ENCODE measurements around the gene HEBP2. TPM values are rescaled to one million over a fixed set of nuclear protein-coding genes. Genes with fewer than 3 reads are reported as not detected.

HEBP2 gene
- total RNA-seq, 1 experiment from 2014 or later, result 58.9 TPM

DNA sequence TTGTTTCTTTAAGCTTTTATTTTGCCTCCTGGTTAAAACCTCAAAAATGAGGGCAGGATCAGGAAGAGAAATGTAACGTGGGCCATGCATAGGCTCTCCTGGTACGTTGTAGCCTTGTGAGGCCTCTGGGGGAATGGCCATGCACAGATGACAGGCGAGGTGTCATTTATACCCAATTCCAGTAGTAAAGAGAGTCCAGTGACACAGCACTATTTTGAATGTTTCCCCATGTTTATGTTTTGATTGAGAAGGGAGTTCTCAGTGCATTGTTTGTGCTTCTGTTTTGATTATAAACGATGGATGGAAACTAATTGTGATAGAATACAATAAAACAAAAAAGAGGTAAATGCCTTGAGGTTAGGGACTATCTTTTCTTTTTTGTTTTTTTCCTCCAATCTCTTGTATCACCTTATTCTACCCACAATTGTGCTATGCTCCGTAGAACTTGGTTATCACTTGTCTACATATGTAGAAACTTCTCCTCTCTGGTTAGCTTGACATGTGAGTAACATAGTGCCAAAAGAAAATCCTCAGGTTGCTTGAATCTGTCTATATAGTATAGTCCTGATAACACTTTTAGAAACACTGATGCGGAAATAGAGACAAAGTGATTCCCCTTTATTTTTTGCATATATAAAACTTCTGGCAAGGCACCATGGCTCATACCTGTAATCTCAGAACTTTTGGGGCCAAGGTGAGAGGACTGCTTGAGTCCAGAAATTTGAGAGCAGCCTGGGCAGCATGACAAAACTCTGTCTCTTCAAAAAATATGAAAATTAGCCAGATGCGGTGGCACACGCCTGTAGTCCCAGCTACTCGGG is 33.2 kb upstream of the HEBP2 start:
- DNase-seq, result no peak
- no peaks in the 10 kb centered on the region for H3K9me3 ChIP-seq (ENCODE audit: low read length)
- H3K27me3 ChIP-seq (ENCODE audit: low read length), result no peaks in the 10 kb centered on the region
- H3F3A ChIP-seq (ENCODE audit: low read length, unreplicated experiment), result no peaks in the 10 kb centered on the region
- H3K79me2 ChIP-seq (ENCODE audit: low read length), result no peaks in the 10 kb centered on the region
- no peaks in the 10 kb centered on the region for H3K36me3 ChIP-seq (ENCODE audit: low read depth, low read length)
- H3K27ac ChIP-seq (ENCODE audit: low read length), result no peak overlapping the region
- no peaks in the 10 kb centered on the region for H3K9me2 ChIP-seq (replicated peaks; ENCODE audit: low read length)
- ATAC-seq, result no peak
- no peak overlapping the region for H3K4me2 ChIP-seq (ENCODE audit: low read length)
- TF ChIP-seq CTCF (conservative IDR thresholded peaks at IDR 0.05; ENCODE audit: low read depth, low read length) (no peak), EZH2phosphoT487 (IDR thresholded peaks at IDR 0.05; ENCODE audit: borderline replicate concordance, low read length) (no peak), EZH2 (IDR thresholded peaks at IDR 0.05; ENCODE audit: low read length, unreplicated experiment) (no peak)
- no peaks in the 10 kb centered on the region for H4K20me1 ChIP-seq (ENCODE audit: low read length)
- no peak overlapping the region for H3K4me3 ChIP-seq (ENCODE audit: low read length)
- H2AFZ ChIP-seq (ENCODE audit: low read length), result no peak overlapping the region
- ChIA-PET CTCF (no interaction called here), POLR2A (ENCODE audit: unreplicated experiment) (no interaction called here)
- peaks cover 13% of the 10 kb centered on the region for H3K4me1 ChIP-seq (ENCODE audit: insufficient read depth, low read length)
- BruUV-seq (replicated peaks), result no TSS peak
- no peak overlapping the region for H3K9ac ChIP-seq (ENCODE audit: low read length)
- intact Hi-C loops (cut with micrococcal nuclease), result no loop called here

DNA sequence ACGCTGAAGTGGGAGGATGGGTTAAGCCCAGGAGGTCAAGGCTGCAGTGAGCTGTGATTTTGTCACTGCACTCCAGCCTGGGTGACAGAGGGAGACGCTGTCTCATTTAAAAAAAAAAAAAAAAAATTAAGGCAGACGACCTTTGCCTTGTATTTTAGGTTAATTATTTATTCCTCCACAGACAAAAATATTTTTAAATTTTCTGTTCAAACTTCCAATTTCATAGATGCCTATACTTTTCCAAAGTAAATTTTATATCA is 32.6 kb upstream of the HEBP2 start:
- Histone ChIP-seq H3K9me3 (ENCODE audit: low read length) (no peaks in the 10 kb centered on the region), H3K4me2 (ENCODE audit: low read length) (peak overlapping the region; percentile 14; the same call in 1 of the 2 replicates), H3K9ac (ENCODE audit: low read length) (no peak overlapping the region), H3K36me3 (ENCODE audit: low read depth, low read length) (no peaks in the 10 kb centered on the region), H3K79me2 (ENCODE audit: low read length) (no peaks in the 10 kb centered on the region), H4K20me1 (ENCODE audit: low read length) (no peaks in the 10 kb centered on the region), H3K4me1 (ENCODE audit: insufficient read depth, low read length) (peaks cover 13% of the 10 kb centered on the region), H3F3A (ENCODE audit: low read length, unreplicated experiment) (no peaks in the 10 kb centered on the region), H2AFZ (ENCODE audit: low read length) (no peak overlapping the region), H3K4me3 (ENCODE audit: low read length) (no peak overlapping the region), H3K27ac (ENCODE audit: low read length) (no peak overlapping the region), H3K9me2 (replicated peaks; ENCODE audit: low read length) (no peaks in the 10 kb centered on the region), H3K27me3 (ENCODE audit: low read length) (no peaks in the 10 kb centered on the region)
- TF ChIP-seq EZH2 (IDR thresholded peaks at IDR 0.05; ENCODE audit: low read length, unreplicated experiment) (no peak), CTCF (conservative IDR thresholded peaks at IDR 0.05; ENCODE audit: low read depth, low read length) (no peak), EZH2phosphoT487 (IDR thresholded peaks at IDR 0.05; ENCODE audit: borderline replicate concordance, low read length) (no peak)
- BruUV-seq (replicated peaks), result no TSS peak
- DNase-seq (no peak), ATAC-seq (no peak)
- intact Hi-C loops (cut with micrococcal nuclease), result no loop called here
- CTCF ChIA-PET, result no interaction called here
- POLR2A ChIA-PET (ENCODE audit: unreplicated experiment), result no interaction called here

DNA sequence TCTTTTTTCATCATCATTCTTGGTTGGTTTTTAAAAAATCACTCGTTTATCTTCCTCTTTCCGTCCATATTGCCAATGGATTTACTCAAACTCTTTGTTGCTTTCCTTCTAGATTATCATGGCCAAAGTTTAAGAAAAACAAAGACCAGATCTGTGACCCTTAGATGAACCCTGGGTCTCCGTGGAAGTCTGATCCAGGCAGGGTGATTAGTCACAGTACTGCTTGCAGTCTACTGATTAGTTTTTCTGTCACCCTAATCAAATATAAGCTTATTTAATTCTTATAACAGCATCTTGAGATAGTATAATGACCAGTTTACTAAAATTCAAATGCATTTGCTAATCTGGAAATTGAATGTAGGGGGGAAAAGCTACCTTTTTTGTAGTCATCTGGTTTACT is 32.3 kb upstream of the HEBP2 start:
- H3K27ac ChIP-seq (ENCODE audit: low read length), result no peak overlapping the region
- H2AFZ ChIP-seq (ENCODE audit: low read length), result no peak overlapping the region
- H3K36me3 ChIP-seq (ENCODE audit: low read depth, low read length), result no peaks in the 10 kb centered on the region
- TF ChIP-seq CTCF (conservative IDR thresholded peaks at IDR 0.05; ENCODE audit: low read depth, low read length) (no peak), EZH2phosphoT487 (IDR thresholded peaks at IDR 0.05; ENCODE audit: borderline replicate concordance, low read length) (no peak), EZH2 (IDR thresholded peaks at IDR 0.05; ENCODE audit: low read length, unreplicated experiment) (no peak)
- H3K4me2 ChIP-seq (ENCODE audit: low read length), result peak overlapping the region; percentile 14; the same call in 1 of the 2 replicates
- H3K4me1 ChIP-seq (ENCODE audit: insufficient read depth, low read length), result peaks cover 13% of the 10 kb centered on the region
- intact Hi-C loops (cut with micrococcal nuclease), result no loop called here
- no peaks in the 10 kb centered on the region for H3K27me3 ChIP-seq (ENCODE audit: low read length)
- no peaks in the 10 kb centered on the region for H4K20me1 ChIP-seq (ENCODE audit: low read length)
- ChIA-PET CTCF (no interaction called here), POLR2A (ENCODE audit: unreplicated experiment) (no interaction called here)
- H3F3A ChIP-seq (ENCODE audit: low read length, unreplicated experiment), result no peaks in the 10 kb centered on the region
- no peak for ATAC-seq
- H3K9me3 ChIP-seq (ENCODE audit: low read length), result no peaks in the 10 kb centered on the region
- H3K9me2 ChIP-seq (replicated peaks; ENCODE audit: low read length), result no peaks in the 10 kb centered on the region
- no peaks in the 10 kb centered on the region for H3K79me2 ChIP-seq (ENCODE audit: low read length)
- no peak overlapping the region for H3K4me3 ChIP-seq (ENCODE audit: low read length)
- H3K9ac ChIP-seq (ENCODE audit: low read length), result no peak overlapping the region
- DNase-seq, result peak; percentile 5
- BruUV-seq (replicated peaks), result no TSS peak
